Type B pancreatic cell (in vitro differentiated cells): ENCODE results near the gene CRTC3. TPM values are rescaled to one million over a fixed set of nuclear protein-coding genes. Genes with fewer than 3 reads are reported as not detected.

Source experiments
- DNase-seq: peaks from one replicate; pipeline ENCODE4 v3.0.0; 2021; ENCODE audit warnings: mixed read lengths; ENCODE audit not compliant: unreplicated experiment; ENCODE audit errors: extremely low spot score
- H3K27ac Mint-ChIP-seq: 2 replicates; pipeline ENCODE4 v1.8.0; 2021; ENCODE audit warnings: mild to moderate bottlenecking, mixed read lengths
- H3K27me3 Mint-ChIP-seq: 2 replicates; pipeline ENCODE4 v1.8.0; 2021; ENCODE audit warnings: mixed read lengths
- H3K36me3 Mint-ChIP-seq: 2 replicates; pipeline ENCODE4 v1.8.0; 2021; ENCODE audit warnings: mixed read lengths
- H3K4me1 Mint-ChIP-seq: one replicate; pipeline ENCODE4 v1.8.0; 2021; ENCODE audit warnings: mixed read lengths; ENCODE audit not compliant: unreplicated experiment
- H3K4me3 Mint-ChIP-seq: 2 replicates; pipeline ENCODE4 v1.8.0; 2021; ENCODE audit warnings: mild to moderate bottlenecking, mixed read lengths
- H3K9me3 Mint-ChIP-seq: 2 replicates; pipeline ENCODE4 v1.8.0; 2021; ENCODE audit warnings: mixed read lengths
- CTCF ChIP-seq: fragments of 200-600 bp; sonication (generic); conservative IDR thresholded peaks from 2 replicates; pipeline ENCODE4 v1.5.0; 2021; ENCODE audit warnings: antibody characterized with exemption, mild to moderate bottlenecking
- total RNA-seq: library from RNA; stranded (reverse); gene quantifications from 2 replicates; pipeline ENCODE4 v1.2.1, GENCODE V29; 2021; ENCODE audit warnings: low replicate concordance

The CRTC3 gene
- total RNA-seq, 1 donor from 2014 or later = 31.4 TPM

- peaks cover 33% of the 10 kb centered on the region for H3K4me1 Mint-ChIP-seq
- no peaks in the 10 kb centered on the region for H3K9me3 Mint-ChIP-seq
- H3K36me3 Mint-ChIP-seq = peaks cover 17% of the 10 kb centered on the region
- H3K4me3 Mint-ChIP-seq = no peak overlapping the region
- no peak for DNase-seq
- no peak for TF ChIP-seq CTCF
- H3K27me3 Mint-ChIP-seq = no peaks in the 10 kb centered on the region
- peak overlapping the region; percentile 27 for H3K27ac Mint-ChIP-seq
Observed at GRCh38 chr15:90553248-90553745, 23.6 kb downstream of the CRTC3 start.

- H3K9me3 Mint-ChIP-seq = no peaks in the 10 kb centered on the region
- H3K27ac Mint-ChIP-seq = peak overlapping the region; percentile 67
- no peaks in the 10 kb centered on the region for H3K27me3 Mint-ChIP-seq
- peaks cover 24% of the 10 kb centered on the region for H3K36me3 Mint-ChIP-seq
- no peak for TF ChIP-seq CTCF
- H3K4me1 Mint-ChIP-seq = peaks cover 56% of the 10 kb centered on the region
- H3K4me3 Mint-ChIP-seq = peak overlapping the region; percentile 12
- DNase-seq = no peak
Observed at GRCh38 chr15:90557186-90558084, 27.7 kb downstream of the CRTC3 start.

- no peaks in the 10 kb centered on the region for H3K9me3 Mint-ChIP-seq
- H3K27ac Mint-ChIP-seq = peak overlapping the region; percentile 67
- H3K27me3 Mint-ChIP-seq = no peaks in the 10 kb centered on the region
- no peak for DNase-seq
- TF ChIP-seq CTCF = no peak
- peaks cover 26% of the 10 kb centered on the region for H3K36me3 Mint-ChIP-seq
- H3K4me3 Mint-ChIP-seq = peak overlapping the region; percentile 10
- peaks cover 51% of the 10 kb centered on the region for H3K4me1 Mint-ChIP-seq
Observed at GRCh38 chr15:90558171-90558573, 28.4 kb downstream of the CRTC3 start.

- Mint-ChIP-seq H3K27me3 (no peaks in the 10 kb centered on the region), H3K4me3 (no peak overlapping the region), H3K9me3 (no peaks in the 10 kb centered on the region), H3K27ac (no peak overlapping the region), H3K4me1 (peaks cover 46% of the 10 kb centered on the region), H3K36me3 (peaks cover 25% of the 10 kb centered on the region)
- no peak for TF ChIP-seq CTCF
- no peak for DNase-seq
Observed at GRCh38 chr15:90559119-90559518, 29.4 kb downstream of the CRTC3 start.

GRCh38 chr15:90560229-90560776 lies 30.6 kb downstream of the CRTC3 start:
- Mint-ChIP-seq H3K27me3 (no peaks in the 10 kb centered on the region), H3K4me3 (no peak overlapping the region), H3K4me1 (peaks cover 46% of the 10 kb centered on the region), H3K36me3 (peaks cover 21% of the 10 kb centered on the region), H3K9me3 (no peaks in the 10 kb centered on the region), H3K27ac (peak overlapping the region; percentile 20)
- no peak for TF ChIP-seq CTCF
- no peak for DNase-seq
